Measurements from ENCODE around the gene FBLN5. TPM values are rescaled to one million over a fixed set of nuclear protein-coding genes. Genes with fewer than 3 reads are reported as not detected.

Gene FBLN5
- total RNA-seq, 1 experiment from 2014 or later = 3.3 TPM

GRCh38 chr14:91883753-91884152 lies 63.7 kb downstream of the FBLN5 start (continued):
- TF ChIP-seq MAX (IDR thresholded peaks at IDR 0.05) (no peak), SP1 (IDR thresholded peaks at IDR 0.05; ENCODE audit: low read depth) (no peak), POLR2A (IDR thresholded peaks at IDR 0.05; ENCODE audit: borderline replicate concordance, extremely low read depth, insufficient read depth, insufficient read length) (no peak)

- no peaks in the 10 kb centered on the region for H3K79me2 ChIP-seq (ENCODE audit: insufficient read depth, low read length)
- H3K4me2 ChIP-seq (ENCODE audit: low read length) = no peak overlapping the region
- no peak for ATAC-seq
- no peak overlapping the region for H3K9ac ChIP-seq (ENCODE audit: low read length)
- ChIA-PET POLR2A (no interaction called here), RAD21 (ENCODE audit: low non-redundant PET in 1 of 2, low total read pairs in 2 of 2, uncharacterized antibody in 2 of 2, unreplicated experiment in 2 of 2) (no interaction called here), CTCF (no interaction called here)
- TF ChIP-seq EZH2 (IDR thresholded peaks at IDR 0.05) (no peak), CEBPB (IDR thresholded peaks at IDR 0.05; ENCODE audit: low read depth) (no peak), ZBTB33 (IDR thresholded peaks at IDR 0.05; ENCODE audit: extremely low read depth, insufficient replicate concordance, low read length) (no peak), FOSL1 (IDR thresholded peaks at IDR 0.05; ENCODE audit: low read depth) (no peak), POLR2AphosphoS5 (IDR thresholded peaks at IDR 0.05; ENCODE audit: low read depth, low read length) (no peak), MAX (IDR thresholded peaks at IDR 0.05) (no peak)
- H3K9me3 ChIP-seq (ENCODE audit: control insufficient read depth in 1 of 2, insufficient read depth in 1 of 2, low read depth in 1 of 2, low read length in 2 of 2) = no peaks in the 10 kb centered on the region
- no peaks in the 10 kb centered on the region for H3K27me3 ChIP-seq (ENCODE audit: insufficient read depth, low read length)
- BruUV-seq (replicated peaks) = no TSS peak
- no peaks in the 10 kb centered on the region for H3K36me3 ChIP-seq (ENCODE audit: control insufficient read depth in 1 of 2, insufficient read depth in 2 of 2, low read length in 2 of 2)
- DNase-seq (ENCODE audit: low read depth, low spot score) = no peak
- H3K27ac ChIP-seq (ENCODE audit: low read depth, low read length) = no peak overlapping the region
- intact Hi-C loops (cut with micrococcal nuclease) = no loop called here
- peaks cover 0 to 7% of the 10 kb centered on the region in 2 experiments; a peak in 1 of 4 replicates for H3K4me1 ChIP-seq (ENCODE audit: control insufficient read depth in 1 of 2, insufficient read depth in 2 of 2, low read length in 2 of 2)
- no peaks in the 10 kb centered on the region for H3K9me2 ChIP-seq (ENCODE audit: insufficient read depth)
- H2AFZ ChIP-seq (ENCODE audit: low read depth, low read length, poor library complexity, severe bottlenecking) = no peak overlapping the region
- no peak overlapping the region for H3K4me3 ChIP-seq (replicated peaks in 1 of 2; ENCODE audit: low read depth in 1 of 2, low read length in 2 of 2)
- no peaks in the 10 kb centered on the region for H4K20me1 ChIP-seq (ENCODE audit: insufficient read depth)
Measured at GRCh38 chr14:91882776-91883175, 64.7 kb downstream of the FBLN5 start.
